Inflammatory macrophage treated with lipopolysaccharide for 1 hour (primary cell): ENCODE results near the gene WDR72.
"Not testable (repeated sequence)": the region's sequence is repeated elsewhere in the genome, so short reads cannot be mapped to it uniquely, and the experiment has no call there.

Experiments used
- DNase-seq, 2 donors: peaks; one replicate each; pipeline ENCODE4 v3.0.0-alpha.2; 2020 to 2022

Gene WDR72

DNA sequence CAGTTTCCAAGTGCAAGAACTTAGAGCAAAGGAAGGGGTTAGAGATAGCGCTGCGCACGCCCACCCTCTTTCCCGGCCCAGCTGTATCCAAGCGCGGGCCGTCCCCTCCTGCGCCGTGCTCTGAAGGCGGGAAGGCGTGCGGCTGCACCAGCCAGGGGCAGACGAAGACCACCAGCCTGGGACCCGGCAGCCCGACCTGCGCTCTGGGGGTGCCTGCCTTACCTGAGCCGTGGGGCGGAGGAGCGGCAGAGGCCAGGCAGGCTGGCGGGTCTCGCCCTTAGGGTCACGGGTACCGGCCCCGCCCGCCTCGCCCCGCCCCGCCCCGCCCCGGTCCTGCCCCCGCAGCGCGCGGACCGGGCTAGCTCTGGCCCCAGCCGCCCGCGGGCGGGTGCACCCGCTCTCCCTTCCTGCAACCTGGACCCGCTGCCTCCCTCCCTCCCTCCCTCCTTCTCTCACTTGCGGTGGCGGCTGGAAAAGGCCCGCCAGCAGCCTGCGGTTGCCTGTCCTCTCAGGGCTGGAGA is at the start of gene WDR72:
TSS of gene WDR72 (minus strand) at position 253 of the 521 bp plus-strand sequence. CDS start 26,514 bp downstream, outside the sequence.
- DNase-seq: no peak

DNA sequence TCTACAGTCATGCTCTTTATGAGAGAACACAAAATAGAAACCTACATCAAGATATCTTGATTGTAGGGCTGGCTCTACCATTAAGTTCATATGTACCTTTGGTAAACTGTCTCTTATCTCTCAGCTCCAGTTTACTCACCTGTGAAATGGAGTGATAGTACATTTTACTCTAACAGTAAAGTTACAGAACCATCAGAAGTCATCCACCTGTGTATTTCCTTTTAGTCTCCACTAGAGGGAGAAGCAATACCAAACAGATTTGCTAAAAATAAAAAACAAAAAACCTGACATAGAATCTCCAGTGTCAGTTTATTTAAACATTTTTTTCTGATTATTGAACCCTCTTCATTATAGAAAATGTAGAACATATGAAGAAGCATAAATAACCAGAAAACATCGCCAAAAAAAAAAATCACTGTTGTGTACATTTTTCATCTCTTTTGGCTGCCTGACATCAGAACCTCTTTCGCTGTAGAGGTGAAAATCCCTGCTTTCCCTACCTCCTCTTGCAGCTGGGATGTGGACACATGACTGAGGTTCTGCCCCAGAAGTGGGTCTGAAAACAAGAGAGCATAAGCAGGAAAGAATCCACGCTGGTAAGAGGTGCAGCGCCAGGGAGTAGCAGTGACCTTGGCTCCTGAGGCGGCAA is 48.7 kb upstream of the WDR72 start:
- DNase-seq: peak in 1 of 2 donors; percentile 2

DNA sequence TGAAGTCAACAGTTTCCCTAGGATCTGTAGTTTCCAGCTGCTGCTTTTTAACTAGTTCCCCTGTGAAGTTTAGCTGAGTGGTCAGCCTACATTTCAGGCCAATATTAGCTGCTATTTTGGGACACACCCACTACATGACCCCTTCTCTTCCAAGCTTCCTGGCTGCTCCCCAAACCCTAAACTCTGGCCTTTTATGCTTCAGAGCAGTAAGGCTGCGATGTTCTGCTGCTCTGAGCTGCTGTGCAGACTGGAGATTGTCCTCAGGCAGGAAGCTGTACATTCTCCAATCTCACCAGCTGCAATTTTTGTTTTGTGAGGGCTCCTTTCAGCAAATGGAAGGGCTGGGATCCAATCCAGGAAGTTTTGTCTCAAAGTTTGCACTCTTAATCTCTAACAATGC is 48.0 kb upstream of the WDR72 start:
- no peak for DNase-seq

DNA sequence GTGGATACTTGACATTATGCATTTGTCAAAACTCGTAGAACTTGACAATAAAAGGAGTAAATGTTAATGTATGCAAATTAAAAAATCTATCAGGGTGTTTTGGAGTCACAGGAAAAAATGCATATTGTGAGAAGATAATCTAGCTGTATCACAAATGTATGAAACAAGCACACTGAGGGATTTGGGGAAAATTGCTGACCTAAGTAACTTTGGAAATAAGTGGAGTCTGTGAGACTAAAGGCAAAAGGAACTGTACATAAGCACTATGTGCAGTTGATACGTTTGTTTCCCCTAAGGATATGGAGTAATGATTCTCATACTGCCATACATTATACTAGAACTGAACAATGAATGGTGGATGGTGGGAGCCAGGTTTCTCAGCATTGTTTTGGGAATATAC is 43.2 kb upstream of the WDR72 start:
- DNase-seq: no peak

DNA sequence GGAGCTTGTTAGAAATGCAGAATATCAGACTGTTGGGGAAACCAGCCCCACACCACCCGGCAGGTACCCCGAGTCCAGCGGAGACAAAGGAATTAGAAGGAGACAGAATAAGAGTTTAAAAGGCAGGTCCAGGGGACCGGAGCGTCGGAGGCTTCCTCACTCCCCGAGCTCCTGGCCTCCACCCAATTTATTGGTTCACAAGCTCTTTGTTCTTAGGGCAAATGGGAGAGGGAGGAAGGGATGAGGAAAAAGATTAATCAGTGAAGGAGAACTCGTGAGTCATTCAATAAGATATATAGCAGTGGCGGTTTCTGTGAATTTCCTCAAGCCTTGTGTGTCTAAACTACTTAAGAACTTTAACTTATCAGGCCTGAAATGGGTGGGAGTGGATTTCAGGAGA is 32.1 kb upstream of the WDR72 start:
- DNase-seq: no peak

DNA sequence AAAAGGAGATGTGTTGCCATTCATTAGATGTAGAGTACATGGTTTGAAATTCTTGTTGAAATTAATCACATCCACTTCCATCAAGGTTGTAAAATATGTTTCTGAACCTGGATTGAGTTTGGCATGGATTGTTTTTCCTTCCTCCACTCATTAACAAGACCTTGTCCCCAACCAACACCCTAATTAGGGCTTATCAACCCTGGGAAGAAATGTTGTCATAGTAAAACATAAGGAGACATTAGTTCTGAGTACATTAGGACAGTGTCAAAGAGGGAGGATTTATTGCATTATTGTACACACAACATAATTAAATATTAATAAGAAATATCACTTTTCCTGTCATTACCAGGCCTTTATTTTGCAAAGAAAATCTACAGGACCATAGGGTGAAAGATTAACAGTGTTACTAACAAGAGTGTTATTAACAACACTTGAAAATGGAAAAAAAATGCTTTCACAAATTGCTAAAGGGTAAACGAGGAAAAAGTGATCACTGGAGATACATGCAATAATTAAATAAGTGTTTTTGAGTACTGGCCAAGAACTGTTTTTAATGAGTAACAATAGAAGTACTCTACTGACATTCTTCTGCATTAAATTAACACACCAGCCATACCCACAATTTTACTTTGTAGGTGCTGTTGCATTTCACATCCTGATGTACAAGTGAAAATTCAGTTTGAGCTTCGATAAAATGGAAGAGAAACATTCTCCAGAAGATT is 30.4 kb upstream of the WDR72 start:
- no peak for DNase-seq

DNA sequence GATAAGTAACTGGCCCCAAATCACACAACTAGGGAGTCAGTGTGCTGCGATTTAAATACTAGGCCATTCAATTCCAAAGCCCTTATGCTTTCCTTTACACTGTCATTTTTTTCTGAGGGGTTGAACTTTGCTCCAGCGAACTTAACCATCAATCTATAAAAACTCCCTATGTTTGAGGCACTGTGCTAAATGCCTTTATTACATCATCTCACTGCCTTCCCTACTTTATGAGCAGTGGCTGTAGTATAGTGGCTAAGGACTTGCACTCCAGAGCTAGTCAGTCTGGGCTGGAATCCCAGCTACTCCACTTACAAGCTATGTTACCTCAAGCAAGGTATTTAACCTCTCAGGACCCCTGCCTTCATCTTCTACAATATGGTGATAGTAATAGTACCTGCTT is 26.9 kb upstream of the WDR72 start:
- no peak for DNase-seq

DNA sequence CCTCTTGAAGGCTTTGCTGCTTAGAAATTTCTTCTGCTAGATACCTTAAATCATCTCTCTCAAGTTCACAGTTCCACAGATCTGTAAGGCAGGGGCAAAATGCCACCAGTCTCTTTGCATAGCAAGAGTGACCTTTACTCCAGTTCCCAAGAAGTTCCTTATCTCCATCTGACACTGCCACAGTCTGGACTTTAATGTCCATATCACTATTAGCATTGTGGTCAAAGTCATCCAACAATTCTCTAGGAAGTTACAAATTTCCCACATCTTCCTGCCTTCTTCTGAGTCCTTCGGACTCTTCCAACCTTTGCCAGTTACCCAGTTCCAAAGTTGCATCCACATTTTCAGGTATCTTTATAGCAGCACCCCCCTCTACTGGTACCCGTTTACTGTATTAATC is 25.8 kb upstream of the WDR72 start:
- DNase-seq: not testable (repeated sequence)

DNA sequence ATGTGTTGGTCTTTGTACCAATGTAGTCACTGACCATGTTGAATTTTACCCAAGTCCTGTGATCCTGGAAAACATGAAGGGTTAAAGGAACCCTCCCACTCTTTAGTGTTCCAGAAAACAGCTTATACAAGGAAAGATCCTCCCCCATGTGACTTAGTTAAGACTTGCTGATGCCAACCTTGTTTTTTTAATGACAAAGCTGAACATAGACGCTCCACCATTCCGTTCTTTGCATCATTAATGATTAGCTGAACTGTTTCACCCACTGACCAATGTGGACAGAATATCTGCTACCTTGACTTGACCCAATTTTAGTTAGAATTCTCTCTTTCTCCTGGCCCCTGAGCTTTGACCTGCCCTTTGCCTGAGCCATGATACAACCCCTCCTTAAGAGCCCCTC is 3.5 kb upstream of the WDR72 start:
- DNase-seq: no peak

DNA sequence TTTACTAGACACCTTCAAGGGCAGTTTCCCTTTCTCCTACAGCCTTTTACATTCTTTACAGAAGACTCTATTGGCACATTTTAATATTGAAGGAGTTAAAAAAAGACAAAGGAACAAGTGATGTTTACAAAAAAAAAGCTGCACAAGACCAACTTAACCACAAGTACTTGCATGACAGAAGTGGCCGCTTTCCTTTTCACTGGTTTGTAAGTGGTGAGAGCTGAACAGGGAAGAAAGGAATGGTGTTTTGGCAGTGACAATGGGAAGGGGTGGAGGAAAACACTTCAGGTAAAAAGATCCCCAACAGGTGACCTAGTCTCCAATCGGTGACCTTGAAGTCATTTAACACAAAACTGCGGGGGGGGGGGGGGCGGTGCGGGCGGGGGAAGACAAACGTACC is 1.1 kb downstream of the WDR72 start:
- no peak for DNase-seq

DNA sequence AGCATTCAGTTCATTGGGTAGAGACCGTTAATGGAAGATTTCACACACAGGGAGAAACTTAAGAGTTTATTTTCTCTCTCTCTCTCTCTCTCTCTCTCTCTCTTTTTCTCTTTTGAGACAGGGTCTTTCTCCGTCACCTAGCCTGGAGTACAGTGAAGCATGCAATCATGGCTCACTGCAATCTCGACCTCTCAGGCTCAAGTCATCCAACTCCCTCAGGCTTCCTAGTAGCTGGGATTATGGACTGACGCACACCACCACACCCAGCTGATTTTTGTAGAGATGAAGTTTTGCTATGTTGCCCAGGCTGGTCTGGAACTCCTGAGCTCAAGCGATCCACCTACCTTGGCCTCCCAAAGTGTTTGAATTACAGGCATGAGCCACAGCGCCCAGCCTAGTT is 1.6 kb downstream of the WDR72 start:
- DNase-seq: no peak

DNA sequence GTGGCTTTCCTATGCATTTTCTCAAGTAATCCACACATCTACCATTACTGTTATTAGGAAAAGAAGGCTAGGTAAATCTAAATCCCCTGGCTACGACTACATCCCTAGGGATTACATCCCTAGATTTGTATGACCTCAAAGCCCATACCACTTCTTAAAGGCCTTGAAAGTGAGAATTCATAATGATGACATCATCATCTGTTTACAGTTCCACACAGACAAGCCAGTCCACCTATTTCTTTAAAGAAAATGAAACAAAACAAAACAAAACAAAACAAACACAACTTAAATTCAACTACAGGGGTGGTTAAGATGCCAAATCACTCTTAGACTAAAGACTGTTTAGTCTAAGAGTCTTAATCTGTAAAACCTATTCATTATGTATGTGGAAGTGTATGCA is 5.7 kb downstream of the WDR72 start:
- no peak for DNase-seq

DNA sequence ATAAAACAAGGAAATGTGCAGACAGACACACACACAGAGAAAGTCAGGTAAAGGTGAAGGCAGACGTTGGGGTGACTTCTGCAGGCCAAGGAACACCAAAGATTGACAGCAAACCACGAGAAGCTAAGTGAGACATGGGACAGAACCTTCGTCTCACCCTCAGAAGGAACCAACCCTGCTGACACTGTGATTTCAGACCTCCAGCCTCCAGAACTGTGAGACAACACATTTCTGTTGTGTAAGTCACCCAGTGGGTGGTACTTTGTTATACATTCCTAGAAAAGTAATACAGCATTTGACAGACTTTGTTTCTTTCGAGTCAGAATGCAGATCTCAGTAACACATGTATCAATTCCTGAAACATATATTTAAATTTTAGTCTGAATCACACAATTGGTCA is 7.1 kb downstream of the WDR72 start:
- no peak for DNase-seq

DNA sequence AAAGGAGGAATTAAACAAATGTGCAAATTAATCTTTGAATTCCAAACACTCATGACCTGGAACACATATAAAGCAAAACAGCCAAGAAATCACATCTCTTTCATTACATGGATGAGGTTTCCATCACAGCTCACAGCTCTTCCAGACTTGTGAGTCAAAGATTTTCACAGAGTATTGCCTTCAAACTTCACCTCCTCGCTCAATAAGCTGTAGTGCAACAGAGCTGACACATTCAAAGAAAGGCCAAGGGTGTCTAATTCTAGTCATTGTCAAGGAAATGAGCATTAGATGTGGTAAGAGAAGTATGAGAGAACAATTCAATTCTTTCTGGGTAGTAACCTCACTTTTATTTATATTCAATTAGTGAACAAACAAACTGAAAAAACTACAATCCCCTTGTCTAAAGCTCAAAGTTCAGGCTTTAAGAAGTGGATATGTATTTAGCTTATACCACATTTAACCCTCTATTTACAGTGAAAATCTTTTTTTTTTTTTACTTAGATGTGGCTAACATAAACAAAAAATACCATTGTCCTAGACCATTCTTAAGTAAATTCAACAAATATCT is 11.9 kb downstream of the WDR72 start:
- DNase-seq: no peak

DNA sequence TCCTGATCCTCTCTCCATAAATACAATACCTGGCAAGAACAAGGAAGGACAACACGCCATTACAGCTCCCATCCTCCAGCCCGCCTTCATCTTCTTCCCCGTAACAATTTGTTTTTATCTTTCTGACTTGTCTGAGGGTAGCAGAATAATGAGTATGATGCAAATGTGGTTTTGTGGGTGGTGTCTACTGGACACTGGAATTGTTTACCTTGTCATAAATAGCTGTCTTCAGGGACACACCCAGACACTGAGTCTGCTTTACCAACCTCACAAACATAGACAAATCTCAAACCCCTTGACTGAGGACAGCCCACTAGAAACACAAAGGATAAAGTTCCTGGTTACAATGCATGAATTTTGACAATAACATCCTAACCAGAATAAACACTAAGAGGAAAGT is 13.4 kb downstream of the WDR72 start:
- no peak for DNase-seq

DNA sequence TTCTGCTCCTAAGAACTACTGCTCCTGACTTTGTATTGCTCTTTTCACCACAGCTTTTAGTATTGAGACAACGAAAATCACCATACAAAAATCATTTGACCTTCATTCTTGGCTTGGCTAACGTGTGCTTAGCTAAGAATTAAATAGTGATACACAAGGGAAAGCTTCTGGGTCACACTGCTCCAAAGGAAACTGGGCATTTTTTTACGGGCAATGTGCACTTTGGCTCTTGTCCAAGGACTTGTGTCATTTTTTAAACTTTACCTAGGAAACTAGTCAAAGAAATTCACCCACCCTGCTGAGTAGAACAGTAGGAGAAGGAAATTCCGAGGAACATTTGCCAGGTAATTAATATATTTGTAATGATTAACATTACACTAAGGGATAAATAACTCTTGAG is 19.8 kb downstream of the WDR72 start:
- no peak for DNase-seq

DNA sequence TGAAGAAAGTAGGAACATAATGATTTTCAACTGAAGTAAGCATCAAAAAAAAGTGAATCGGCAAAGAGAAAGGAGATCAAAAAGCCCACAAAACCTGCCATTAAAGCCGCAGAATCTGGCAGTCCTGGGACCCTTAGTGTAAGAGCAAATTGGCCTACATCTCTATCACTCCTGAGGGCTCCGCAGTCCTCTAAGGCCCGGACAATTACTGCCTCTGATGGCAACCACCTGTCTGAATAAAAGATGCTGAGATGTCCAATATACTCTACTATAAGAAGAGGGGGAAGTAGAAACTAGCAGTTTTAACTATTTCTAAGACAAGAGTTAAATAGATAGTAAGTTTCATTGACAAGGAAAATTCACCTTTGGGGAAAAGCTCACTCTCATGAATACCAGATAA is 20.3 kb downstream of the WDR72 start:
- no peak for DNase-seq

DNA sequence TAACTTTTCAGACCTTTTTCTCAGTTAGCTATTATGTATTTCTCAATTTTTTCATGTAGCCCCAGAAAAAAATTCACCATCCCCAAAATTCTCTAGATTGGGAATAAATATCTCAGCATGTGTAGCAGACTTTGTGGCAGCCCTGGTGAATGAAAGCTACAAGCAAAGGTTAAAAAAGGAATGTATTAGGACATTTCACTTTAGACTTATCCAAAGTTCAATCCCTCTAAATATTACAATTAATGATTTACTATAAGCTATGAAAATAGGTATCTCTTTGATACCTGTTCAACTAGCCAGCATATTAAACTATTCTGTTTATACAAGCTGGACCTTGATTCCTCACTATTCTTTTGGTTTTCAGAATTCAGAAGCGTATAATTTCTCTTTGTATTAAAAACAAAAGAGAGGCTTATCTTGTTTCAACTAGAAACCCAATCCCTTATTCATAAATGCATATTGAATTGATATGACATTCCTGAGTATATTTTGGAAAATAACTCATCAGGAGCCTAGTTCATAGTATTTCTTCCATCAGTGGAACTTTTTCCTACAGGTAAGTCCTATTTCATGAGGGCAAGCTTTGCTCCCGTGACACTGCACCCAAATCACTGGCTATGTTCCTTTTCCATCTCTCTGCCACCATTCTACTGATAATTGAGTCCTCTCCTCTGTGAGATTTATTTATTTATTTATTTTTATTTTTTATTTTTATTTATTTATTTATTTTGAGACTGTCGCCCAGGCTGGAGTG is 38.0 kb downstream of the WDR72 start:
- DNase-seq: no peak

DNA sequence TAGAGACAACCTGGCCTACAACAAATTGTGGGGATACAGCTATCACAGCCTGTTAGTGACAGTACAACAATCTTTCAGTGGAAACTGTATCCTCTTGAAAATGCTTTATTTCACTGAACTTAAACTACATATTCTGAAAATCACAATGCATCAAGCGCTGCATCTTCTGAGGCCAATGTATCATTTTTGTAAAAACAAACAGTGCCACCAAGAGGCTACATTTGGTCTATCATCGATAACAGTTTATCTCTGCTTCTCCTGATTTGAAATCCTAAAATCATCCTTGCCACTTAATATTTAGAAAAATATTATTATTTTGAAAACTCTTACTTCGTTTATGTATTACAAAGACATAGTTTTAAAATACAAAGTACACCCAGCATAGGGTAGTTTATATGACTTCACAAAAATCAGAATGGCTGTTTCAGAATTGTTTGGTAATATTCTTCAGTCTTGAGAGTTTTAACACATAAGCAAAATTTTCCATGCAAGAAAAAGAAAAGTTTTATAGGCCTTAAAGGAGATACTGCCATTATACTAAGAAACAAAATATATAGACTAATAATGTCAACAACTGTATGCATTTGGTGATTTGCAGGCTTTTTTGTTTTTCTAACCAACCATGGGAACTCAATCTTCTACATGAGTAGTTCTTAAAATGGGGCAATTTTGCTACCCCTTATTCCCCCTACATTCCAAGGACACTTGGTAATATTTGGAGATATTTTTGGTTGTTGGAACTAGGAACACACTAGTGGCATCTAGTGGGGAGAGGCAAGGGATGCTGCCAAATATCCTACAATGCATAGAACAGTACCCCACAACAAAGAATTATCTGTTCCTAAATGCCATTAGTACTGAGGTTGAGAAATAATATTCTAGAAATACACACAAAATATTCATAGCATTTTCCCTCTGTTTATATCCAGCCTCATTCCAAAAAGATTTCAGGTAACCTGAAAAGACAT is 42.3 kb downstream of the WDR72 start:
- DNase-seq: peak in 1 of 2 donors; percentile 3

DNA sequence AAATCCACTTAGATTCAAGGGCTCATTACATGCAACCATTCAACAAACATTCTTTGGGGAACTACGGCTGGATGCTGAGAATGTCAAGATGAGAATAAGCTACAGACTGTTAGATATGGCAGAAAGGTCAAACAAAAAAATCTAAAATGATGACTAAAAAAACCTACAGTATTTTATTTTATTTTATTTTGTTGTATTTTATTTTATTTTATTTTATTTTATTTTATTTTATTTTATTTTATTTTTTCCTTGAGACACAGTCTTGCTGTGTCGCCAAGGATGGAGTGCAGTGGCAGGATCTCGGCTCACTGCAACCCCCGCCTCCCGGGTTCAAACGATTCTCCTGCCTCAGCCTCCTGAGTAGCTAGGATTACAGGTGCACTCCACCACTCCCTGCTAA is 46.2 kb downstream of the WDR72 start:
- DNase-seq: no peak

DNA sequence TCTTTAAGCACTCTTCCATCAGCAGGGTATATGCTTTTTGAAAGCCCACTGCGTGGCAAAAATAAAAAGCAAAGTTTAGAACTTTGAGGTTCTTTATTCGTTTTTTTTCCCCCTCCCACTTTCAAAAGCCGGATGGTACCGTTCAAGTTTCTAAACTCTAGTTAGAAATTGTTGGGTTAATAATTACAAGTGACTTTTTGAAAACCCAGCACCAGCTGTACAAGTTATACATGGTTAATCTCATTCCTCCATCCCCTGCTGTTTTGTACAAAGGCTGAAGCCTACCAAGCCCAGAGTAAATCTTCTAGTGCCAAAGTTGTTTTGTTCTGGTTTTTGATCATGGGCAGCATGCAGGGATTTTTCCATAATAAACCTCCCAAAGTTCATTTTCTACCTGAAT is 48.6 kb downstream of the WDR72 start:
- no peak for DNase-seq

DNA sequence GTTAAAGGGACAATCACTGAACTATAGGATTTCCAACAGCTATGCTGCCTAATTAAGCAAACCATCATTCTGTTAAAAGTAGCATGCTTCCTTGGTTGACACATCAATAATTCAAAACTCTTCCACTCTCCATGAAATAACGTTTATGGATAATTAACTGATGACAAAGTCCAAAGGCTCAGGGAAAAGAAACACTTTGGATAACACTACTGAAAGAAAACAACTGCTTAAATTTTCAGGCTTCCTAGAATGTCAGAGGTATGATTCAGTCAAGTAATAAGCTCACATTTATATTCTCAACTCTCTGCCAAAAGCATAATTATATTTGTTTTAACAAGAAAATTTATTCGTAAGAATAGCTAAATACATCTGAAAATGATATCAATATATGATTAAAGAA is 49.6 kb downstream of the WDR72 start:
- no peak for DNase-seq
